ENCODE measurements around the gene RPL29. TPM values are rescaled to one million over a fixed set of nuclear protein-coding genes. Genes with fewer than 3 reads are reported as not detected.

Gene RPL29
- total and polyA plus RNA-seq, 2 of the 8 experiments (the other 6 are each of a cell fraction or from before 2014, with no cell fraction given): 1,467 to 2,660 TPM

GRCh38 chr3:52030714-52031310 is 35.1 kb upstream of the RPL29 start:
- DNase-seq (ENCODE audit: low read depth in 1 of 2, low spot score in 2 of 2) (no peak), FAIRE-seq (no peak)
- H3K4me1 ChIP-seq (replicated peaks in 1 of 4; ENCODE audit: control insufficient read depth in 3 of 4, insufficient read depth in 4 of 4, low read length in 3 of 4): peaks cover 0 to 2% (median 0%) of the 10 kb centered on the region in 4 experiments; a peak in 2 of 7 replicates
- H4K5ac ChIP-seq (ENCODE audit: insufficient read length, low read depth, low read length): no peak overlapping the region
- no peak overlapping the region; a peak in 2 of 7 replicates for H3K9ac ChIP-seq (replicated peaks in 1 of 4; ENCODE audit: extremely low read depth in 1 of 4, low read depth in 3 of 4, low read length in 3 of 4)
- no peak overlapping the region for H2BK20ac ChIP-seq (ENCODE audit: low read length)
- H3K79me2 ChIP-seq (ENCODE audit: control insufficient read depth in 1 of 2, insufficient read depth in 2 of 2, low read length in 2 of 2): no peaks in the 10 kb centered on the region
- no peak overlapping the region for H2AK5ac ChIP-seq (ENCODE audit: low read depth, low read length)
- H3K14ac ChIP-seq (ENCODE audit: insufficient read length): no peak overlapping the region
- ChIA-PET POLR2A (ENCODE audit: partially characterized antibody) (interaction anchor here (0.6 to 2.0 kb wide), 3 partner anchors 15 to 148 kb away, joined by 3 to 6 read pairs (median 5); no protein-coding TSS in a partner anchor), CTCF (ENCODE audit: partially characterized antibody) (interaction anchor here (0.7 to 9.4 kb wide), 15 partner anchors 8 to 114 kb away, joined by 3 to 124 read pairs (median 9); partner anchors contain the start of genes ABHD14B and DUSP7)
- no peak overlapping the region for H3K4me2 ChIP-seq (ENCODE audit: insufficient read depth in 1 of 2, low read depth in 2 of 2, low read length in 2 of 2)
- no peak overlapping the region for H3K18ac ChIP-seq (ENCODE audit: extremely low read depth, low read length)
- H3K79me1 ChIP-seq (ENCODE audit: low read depth, low read length): no peaks in the 10 kb centered on the region
- H2BK120ac ChIP-seq (replicated peaks; ENCODE audit: low read depth, low read length): no peak overlapping the region
- no peak overlapping the region for H2BK5ac ChIP-seq (ENCODE audit: low read depth, low read length)
- no peaks in the 10 kb centered on the region for H3K27me3 ChIP-seq (replicated peaks in 1 of 4; ENCODE audit: control insufficient read depth in 3 of 4, extremely low read depth in 1 of 4, insufficient read depth in 3 of 4, low read length in 3 of 4)
- 90% methylated on average over 11 of the region's 11 CpGs; no CpG with 5 or more reads in 1 of the 2 experiments for WGBS, 2 experiments (ENCODE audit: extremely low coverage in 1 of 2, insufficient coverage in 1 of 2, insufficient read length in 1 of 2, insufficient replicate concordance in 2 of 2, low coverage in 1 of 2, low lambda C conversion rate in 2 of 2, missing lambda C conversion rate in 1 of 2)
- H4K20me1 ChIP-seq (replicated peaks in 1 of 2; ENCODE audit: control insufficient read depth in 1 of 2, insufficient read depth in 2 of 2, low read length in 2 of 2): no peaks in the 10 kb centered on the region
- H3K27ac ChIP-seq (ENCODE audit: low read depth, low read length): no peak overlapping the region; the same call in 1 of the 2 replicates
- no peak overlapping the region for H2BK15ac ChIP-seq (ENCODE audit: low read length)
- H2BK12ac ChIP-seq (ENCODE audit: low read depth, low read length): no peak overlapping the region
- no peak overlapping the region for H4K91ac ChIP-seq (replicated peaks; ENCODE audit: insufficient read length, low read length)
- no peak overlapping the region for H3K56ac ChIP-seq (replicated peaks; ENCODE audit: insufficient read length, low read depth, low read length)
- H3K9me3 ChIP-seq (ENCODE audit: insufficient read depth in 2 of 2, low read depth in 1 of 2, low read length in 1 of 2): no peaks in the 10 kb centered on the region
- no peak overlapping the region for H4K8ac ChIP-seq (ENCODE audit: extremely low read depth, insufficient read depth, low read length)
- H3K4ac ChIP-seq (replicated peaks; ENCODE audit: insufficient read length, low read depth, low read length): no peak overlapping the region
- no peaks in the 10 kb centered on the region for H3K36me3 ChIP-seq (ENCODE audit: control insufficient read depth in 2 of 4, insufficient read depth in 4 of 4, low read length in 3 of 4)
- no peak overlapping the region for H2AFZ ChIP-seq (ENCODE audit: low read length)
- H3K4me3 ChIP-seq (ENCODE audit: extremely low read depth in 1 of 4, insufficient read depth in 2 of 4, low read depth in 3 of 4, low read length in 4 of 4): no peak overlapping the region
- H3K23ac ChIP-seq (ENCODE audit: insufficient read length): no peak overlapping the region
- no peaks in the 10 kb centered on the region for H3K23me2 ChIP-seq (ENCODE audit: low read depth, low read length)
- TF ChIP-seq TBP (IDR thresholded peaks at IDR 0.05; ENCODE audit: low read depth, low read length) (no peak), RAD21 (IDR thresholded peaks at IDR 0.05 in 1 of 2, conservative IDR thresholded peaks at IDR 0.05 in 1 of 2; ENCODE audit: low read depth in 2 of 2, low read length in 2 of 2) (no peak)
